ENCODE results near the gene PKNOX2.

GRCh38 chr11:125360066-125360465 lies 195.5 kb downstream of the PKNOX2 start:
- no peak for TF ChIP-seq CTCF (IDR thresholded peaks at IDR 0.05)
- no peak for TF ChIP-seq POLR2AphosphoS5 (IDR thresholded peaks at IDR 0.05; ENCODE audit: insufficient read depth in 1 of 2, low read depth in 1 of 2)

Measured in vagina (tissue), 2 donors.